ENCODE data around the gene SAPCD1.
"Not testable (repeated sequence)": the region's sequence is repeated elsewhere in the genome, so short reads cannot be mapped to it uniquely, and the experiment has no call there.

The SAPCD1 gene

DNA sequence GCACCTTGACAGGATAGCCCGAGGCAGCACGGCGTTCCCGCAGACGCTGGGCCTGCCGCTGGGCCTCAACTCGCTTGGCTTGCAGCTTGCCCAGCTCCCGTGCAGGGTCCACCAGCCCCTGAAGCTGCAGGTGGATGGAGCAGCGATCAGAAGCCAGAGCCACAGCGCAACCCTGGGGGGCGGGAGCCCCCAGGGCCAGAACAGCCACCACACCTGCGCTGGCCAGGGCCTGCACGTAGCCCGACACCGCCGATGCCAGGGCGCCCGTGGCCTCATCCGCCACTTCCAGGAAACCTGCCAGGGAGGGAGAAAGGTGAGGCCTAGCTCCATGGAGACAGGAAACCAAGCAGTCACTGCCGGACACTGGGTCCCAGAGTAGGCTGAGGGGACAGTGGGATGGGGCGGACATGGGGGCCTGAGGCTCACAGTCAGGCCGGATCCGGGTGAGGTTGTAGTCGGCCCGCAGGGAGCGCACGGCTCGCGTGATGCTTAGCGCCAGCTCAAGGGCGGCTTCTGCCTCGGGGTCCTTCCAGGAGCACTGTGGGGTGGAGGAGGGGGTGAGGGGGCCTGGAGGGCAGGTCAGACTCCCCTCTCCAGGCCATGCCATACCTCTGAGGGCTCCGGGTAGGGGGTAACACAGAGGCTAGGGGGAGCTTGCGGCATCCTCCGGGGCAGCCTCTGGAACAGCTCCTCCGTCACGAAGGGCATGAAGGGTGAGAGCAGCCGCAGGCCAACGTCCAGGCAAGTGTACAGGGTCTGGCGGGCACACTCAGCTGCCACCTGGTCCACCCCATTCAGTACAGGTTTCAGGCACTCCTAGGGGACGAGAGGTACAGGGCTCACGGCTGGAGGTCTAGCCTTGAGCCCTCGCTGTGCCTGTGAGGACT, 16.8 kb downstream of the SAPCD1 start:
- no peak for DNase-seq

- no peak for DNase-seq
Observed at GRCh38 chr6:31779908-31780307, 17.5 kb downstream of the SAPCD1 start.

GRCh38 chr6:31780507-31781243, 18.2 kb downstream of the SAPCD1 start:
- DNase-seq, result no peak

- no peak for DNase-seq
Observed at GRCh38 chr6:31781244-31782125, 19.0 kb downstream of the SAPCD1 start.

- no peak for DNase-seq
Observed at GRCh38 chr6:31782126-31782855, 19.8 kb downstream of the SAPCD1 start.

GRCh38 chr6:31784098-31784925, 21.9 kb downstream of the SAPCD1 start:
- DNase-seq, result no peak

GRCh38 chr6:31785475-31785874, 23.0 kb downstream of the SAPCD1 start:
- no peak for DNase-seq

DNA sequence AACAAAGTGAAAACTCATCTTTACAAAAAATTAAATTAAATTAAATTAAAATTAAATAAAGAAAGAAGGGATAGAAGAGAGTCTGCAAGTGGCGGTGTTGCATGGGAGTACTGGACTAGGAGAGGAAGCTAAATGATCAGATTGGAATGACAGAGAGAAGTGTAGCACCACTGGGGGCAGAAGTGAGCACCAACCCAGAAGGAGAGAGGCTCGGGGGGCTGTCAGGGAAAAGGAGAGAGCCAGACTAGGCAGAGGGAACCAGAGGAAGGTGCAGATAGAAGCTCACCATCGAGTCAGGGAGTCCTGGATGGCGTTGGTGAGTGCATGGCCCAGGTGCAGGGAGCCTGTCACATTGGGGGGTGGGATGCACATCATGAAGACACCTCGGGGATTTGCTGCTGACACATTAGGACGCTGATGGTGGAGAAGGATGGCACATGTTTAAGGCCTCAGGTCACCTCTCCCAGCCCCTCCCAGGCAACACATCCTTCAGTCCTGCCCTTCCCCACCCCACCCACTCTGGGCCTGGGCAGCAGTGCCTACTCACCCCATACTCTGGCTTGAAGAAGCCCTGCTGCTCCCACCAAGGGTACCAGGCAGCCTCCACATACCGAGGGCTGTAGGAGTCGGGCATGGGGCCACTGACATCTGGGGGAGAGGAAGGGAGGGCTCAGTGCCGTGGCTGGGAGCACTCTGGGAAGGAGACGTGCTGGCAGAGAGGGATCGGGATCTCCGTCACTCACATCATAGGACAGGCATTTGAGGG, 29.1 kb downstream of the SAPCD1 start:
- no peak for DNase-seq

- DNase-seq, result no peak
Observed at GRCh38 chr6:31792090-31792374, 29.6 kb downstream of the SAPCD1 start.

DNA sequence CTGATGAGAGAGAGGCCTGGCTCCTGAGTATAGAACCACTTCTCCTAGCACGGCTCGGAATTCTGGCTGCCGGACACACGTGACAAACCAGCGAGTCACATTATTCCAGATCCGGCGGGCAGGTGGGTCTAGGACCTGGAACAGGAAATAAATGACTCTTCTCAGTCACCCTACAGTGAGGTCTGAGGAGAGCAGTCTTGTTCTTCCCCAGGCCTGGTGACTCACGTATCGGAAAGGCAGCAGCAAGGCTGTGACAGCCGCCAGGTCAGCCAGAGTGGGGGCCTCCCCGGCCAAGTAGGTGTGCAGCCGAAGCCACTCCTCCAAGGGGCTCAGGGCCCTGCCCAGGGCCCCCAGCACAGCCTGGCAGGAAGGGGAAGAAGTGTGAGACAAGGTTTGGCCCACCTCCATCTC, 30.3 kb downstream of the SAPCD1 start:
- no peak for DNase-seq

GRCh38 chr6:31793927-31794245, 31.4 kb downstream of the SAPCD1 start:
- DNase-seq, result not testable (repeated sequence)

GRCh38 chr6:31794294-31794865, 31.9 kb downstream of the SAPCD1 start:
- DNase-seq, result no peak

- DNase-seq, result peak; percentile 27
Observed at GRCh38 chr6:31794866-31795615, 32.6 kb downstream of the SAPCD1 start.

DNA sequence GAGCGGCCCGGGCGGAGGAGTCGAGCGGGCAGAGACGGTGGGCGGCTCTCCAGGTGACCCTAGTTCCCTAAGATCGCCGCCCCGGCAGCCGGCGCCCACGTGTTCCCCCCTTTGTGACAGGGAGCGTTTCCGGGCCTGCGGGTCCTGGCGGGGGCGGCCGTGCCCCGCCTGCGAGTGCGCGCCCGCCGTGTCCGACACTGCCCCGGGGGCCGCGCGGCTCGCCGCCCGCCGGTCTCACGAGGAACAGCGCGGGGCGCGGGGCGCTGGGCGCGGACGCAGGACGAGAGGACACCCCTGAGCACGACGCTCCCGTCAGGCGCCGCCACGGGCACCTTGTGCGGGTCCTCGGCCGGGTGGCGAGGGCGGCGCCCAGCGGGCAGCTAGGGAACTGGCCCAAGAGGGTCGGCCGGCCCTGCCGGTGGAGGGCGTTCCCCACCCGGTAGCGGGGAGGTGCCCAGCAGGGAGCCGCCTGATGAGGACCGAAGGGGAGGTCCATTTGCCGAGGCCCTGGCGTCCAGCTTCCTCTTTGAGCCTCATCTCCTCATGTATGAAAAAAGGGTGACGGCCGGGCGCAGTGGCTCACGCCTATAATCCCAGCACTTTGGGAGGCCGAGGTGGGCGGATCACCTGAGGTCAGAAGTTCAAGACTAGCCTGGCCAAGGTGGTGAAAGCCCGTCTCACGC, 33.3 kb downstream of the SAPCD1 start, which contains the start of gene VARS1:
Gene VARS1 (minus strand): TSS at position 137 of the 683 bp plus-strand sequence. CDS start 535 bp downstream, outside the sequence.
- DNase-seq, result peak; percentile 64

DNA sequence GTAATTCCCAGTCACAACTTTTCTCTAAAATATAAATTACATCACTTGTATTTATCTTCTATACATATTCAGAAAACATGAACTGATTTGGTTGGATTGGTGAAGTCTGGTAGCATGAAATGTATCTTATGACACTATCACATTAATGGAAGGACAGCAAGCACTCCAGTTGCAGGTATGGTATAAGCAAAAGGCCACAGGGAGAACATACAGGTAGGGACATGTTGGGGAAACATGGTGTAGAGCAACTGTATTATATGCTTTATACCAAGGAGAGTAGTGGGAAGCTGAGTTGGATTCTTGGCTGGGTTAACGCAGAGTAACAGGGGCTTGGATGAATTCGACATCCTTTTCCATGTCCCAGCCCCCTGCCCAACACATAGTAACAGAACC, 34.5 kb downstream of the SAPCD1 start:
- DNase-seq, result no peak

DNA sequence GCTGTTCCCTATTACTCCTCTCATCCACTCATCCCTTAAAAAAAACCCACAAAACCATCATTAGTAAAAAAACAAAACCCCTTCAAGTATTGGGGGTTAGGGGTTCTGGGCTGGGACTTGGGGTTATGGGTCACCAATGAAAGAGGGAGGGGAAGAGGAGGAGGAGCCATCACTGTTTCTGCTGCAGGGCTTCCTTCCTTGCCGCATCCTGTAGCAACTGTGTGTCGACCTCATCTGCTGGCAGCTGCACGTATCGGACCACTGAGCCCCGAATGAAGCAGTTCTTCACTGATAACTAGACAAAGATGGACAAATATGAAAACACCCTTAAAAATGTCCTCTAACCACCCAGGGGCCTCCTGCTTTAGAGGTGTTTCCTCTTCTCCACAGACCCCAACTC, 35.1 kb downstream of the SAPCD1 start:
- DNase-seq, result no peak

DNA sequence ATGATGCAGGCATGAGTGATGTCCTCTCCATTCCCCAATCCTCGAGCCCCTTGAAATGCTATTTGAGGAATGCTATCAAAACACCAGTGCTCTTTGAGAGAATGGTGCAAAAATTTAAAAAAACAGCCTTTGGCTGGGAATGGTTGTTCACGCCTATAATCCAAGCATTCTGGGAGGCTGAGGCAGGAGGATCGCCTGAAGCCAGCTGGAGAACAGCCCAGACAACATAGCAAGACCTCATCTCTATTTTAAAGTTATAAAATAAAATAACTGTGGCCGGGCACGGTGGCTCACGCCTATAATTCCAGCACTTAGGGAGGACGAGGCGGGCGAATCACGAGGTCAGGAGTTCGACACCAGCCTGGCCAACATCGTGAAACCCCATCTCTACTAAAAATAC, 37.3 kb downstream of the SAPCD1 start:
- DNase-seq, result no peak

- DNase-seq, result not testable (repeated sequence)
Observed at GRCh38 chr6:31801031-31801927, 38.8 kb downstream of the SAPCD1 start.

All from activated T-cell treated with anti-CD3 and anti-CD28 coated beads for 4 hours (primary cell).